ENCODE data around the gene FAM13C.

The FAM13C gene

DNA sequence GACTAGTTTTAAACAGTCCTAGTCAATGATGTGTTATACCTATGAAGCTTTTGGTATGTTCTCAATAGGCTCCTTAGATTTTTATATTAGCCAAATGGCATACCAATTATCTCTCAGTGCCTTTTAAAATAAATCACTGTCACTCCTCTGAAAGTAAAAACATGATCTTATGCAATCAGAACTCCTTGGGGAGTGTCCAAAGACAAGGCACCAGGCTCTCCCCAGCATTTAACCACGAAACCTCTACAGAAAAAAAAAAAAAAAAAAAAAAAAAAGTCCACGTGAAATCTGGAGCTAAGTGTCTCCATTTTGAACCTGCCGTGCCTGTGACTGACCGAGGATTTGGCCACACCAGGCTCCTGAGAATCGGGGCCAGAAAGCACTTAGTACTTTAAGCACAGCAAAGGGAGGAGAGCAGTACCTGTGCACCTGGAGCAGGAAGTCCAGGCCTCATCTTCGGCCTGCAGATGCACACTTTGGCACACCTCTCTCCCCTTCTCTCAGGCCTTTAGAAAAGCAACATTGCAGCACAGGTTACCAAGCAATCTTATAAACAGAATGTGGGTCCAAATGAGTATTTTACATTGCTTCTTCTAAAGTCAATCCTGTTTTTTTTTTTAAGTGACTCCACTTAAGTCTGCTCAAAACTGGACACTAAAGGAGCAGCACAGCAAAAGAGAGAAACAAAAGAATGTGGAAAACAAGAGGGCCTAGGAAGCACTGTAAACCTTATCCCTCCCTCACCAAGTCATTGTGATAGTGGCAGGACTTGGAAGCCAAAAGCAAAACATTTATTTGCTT is 1.5 kb downstream of the FAM13C start:
- peaks cover 52% of the 10 kb centered on the region for H3K27me3 Mint-ChIP-seq (ENCODE audit: low read depth, poor library complexity)
- H3K36me3 Mint-ChIP-seq (ENCODE audit: low read depth): no peaks in the 10 kb centered on the region
- H3K9me3 Mint-ChIP-seq: no peaks in the 10 kb centered on the region
- peaks cover 13% of the 10 kb centered on the region for H3K4me1 Mint-ChIP-seq
- TF ChIP-seq, protein P1, sequence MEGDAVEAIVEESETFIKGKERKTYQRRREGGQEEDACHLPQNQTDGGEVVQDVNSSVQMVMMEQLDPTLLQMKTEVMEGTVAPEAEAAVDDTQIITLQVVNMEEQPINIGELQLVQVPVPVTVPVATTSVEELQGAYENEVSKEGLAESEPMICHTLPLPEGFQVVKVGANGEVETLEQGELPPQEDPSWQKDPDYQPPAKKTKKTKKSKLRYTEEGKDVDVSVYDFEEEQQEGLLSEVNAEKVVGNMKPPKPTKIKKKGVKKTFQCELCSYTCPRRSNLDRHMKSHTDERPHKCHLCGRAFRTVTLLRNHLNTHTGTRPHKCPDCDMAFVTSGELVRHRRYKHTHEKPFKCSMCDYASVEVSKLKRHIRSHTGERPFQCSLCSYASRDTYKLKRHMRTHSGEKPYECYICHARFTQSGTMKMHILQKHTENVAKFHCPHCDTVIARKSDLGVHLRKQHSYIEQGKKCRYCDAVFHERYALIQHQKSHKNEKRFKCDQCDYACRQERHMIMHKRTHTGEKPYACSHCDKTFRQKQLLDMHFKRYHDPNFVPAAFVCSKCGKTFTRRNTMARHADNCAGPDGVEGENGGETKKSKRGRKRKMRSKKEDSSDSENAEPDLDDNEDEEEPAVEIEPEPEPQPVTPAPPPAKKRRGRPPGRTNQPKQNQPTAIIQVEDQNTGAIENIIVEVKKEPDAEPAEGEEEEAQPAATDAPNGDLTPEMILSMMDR (IDR thresholded peaks at IDR 0.05): no peak
- DNase-seq: no peak
- H3K4me3 Mint-ChIP-seq: no peak overlapping the region
- no peak overlapping the region for H3K27ac Mint-ChIP-seq

DNA sequence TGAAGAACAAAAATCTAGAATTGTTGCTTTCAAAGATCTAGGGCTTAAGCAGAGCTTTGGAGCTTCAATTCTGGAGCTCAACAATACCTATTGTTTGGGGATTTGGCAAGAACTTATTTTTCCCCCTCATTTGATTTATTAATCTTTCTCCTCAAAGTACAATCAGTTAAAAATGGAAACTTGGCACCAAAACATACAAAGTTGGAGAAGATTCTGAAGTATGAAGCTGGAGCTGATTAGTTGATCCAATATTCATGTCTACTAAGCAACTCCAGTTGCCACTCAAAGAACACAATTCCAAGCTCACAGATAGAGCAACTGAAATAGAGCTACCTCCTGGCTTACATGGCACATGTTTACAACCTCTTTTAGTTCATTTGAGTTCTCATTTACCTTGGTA is 3.8 kb downstream of the FAM13C start:
- TF ChIP-seq, protein P1 (IDR thresholded peaks at IDR 0.05): no peak
- Mint-ChIP-seq H3K27me3 (ENCODE audit: low read depth, poor library complexity) (peaks cover 35% of the 10 kb centered on the region), H3K36me3 (ENCODE audit: low read depth) (no peaks in the 10 kb centered on the region), H3K9me3 (no peaks in the 10 kb centered on the region), H3K4me3 (no peak overlapping the region), H3K4me1 (peaks cover 13% of the 10 kb centered on the region), H3K27ac (no peak overlapping the region)
- no peak for DNase-seq

DNA sequence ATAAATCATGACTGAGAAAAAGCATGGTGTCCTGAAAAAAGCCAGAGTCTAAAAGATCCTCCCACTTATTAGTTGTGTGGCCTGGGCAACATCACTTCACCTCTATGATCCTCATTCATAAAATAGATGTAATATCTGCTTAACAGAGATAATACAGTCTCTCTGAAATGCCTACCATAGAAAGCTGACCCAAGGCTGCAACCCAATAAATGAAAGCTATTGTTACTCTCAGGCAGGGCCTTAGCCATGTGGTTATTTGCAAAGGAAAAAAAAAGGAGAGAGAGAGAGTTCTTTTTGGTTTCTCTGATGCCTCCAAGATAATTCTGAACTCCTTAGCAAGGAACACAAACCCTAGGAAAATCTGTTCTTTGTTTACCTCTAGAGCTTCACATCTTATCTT is 7.9 kb downstream of the FAM13C start:
- Mint-ChIP-seq H3K4me3 (no peak overlapping the region), H3K36me3 (ENCODE audit: low read depth) (no peaks in the 10 kb centered on the region), H3K27me3 (ENCODE audit: low read depth, poor library complexity) (peaks cover 11% of the 10 kb centered on the region), H3K9me3 (no peaks in the 10 kb centered on the region), H3K4me1 (no peaks in the 10 kb centered on the region), H3K27ac (no peak overlapping the region)
- DNase-seq: no peak
- TF ChIP-seq, protein P1 (IDR thresholded peaks at IDR 0.05): no peak

DNA sequence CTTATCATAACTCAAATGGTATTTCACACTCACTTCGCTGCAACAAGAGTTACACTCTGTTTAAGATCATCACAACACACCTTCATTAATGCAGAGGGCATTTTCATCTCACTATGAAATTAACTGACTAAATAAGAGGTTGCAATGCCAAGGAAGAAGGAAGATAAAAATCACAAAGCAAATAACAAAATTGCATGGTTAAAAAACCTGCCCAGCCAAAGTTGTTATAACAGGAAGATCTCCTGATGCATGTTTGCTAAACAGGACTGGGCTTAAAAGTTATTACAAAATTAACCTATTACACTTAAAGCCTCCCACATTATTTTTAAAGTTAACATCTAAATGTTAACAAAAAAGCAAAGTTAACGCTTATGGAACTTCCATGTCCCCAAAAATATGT is 11.8 kb downstream of the FAM13C start:
- Mint-ChIP-seq H3K27me3 (ENCODE audit: low read depth, poor library complexity) (peaks cover 4% of the 10 kb centered on the region), H3K36me3 (ENCODE audit: low read depth) (no peaks in the 10 kb centered on the region), H3K4me1 (no peaks in the 10 kb centered on the region), H3K4me3 (no peak overlapping the region), H3K27ac (no peak overlapping the region), H3K9me3 (no peaks in the 10 kb centered on the region)
- no peak for DNase-seq
- TF ChIP-seq, protein P1 (IDR thresholded peaks at IDR 0.05): no peak

DNA sequence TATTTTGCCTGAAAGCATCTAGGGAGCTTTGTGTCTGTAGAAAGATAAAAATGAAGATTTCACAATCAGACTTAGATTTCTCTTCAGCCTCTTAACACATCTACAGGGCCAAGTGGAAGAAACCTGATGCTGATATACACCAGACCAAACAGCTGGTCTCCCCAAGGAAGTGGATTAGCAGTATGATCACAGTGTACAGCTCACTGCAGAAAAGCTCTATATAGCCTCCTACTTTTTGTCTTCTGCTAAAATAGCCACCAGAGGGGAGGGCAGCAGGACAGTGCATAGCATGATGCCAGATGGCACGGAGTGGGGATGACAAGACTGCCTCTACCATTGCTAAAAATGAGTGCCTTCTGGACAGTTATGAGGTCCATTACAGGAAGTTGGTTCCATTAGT is 16.0 kb downstream of the FAM13C start:
- Mint-ChIP-seq H3K9me3 (peaks cover 6% of the 10 kb centered on the region), H3K4me1 (no peaks in the 10 kb centered on the region), H3K36me3 (ENCODE audit: low read depth) (no peaks in the 10 kb centered on the region), H3K27ac (no peak overlapping the region), H3K4me3 (no peak overlapping the region), H3K27me3 (ENCODE audit: low read depth, poor library complexity) (peaks cover 4% of the 10 kb centered on the region)
- TF ChIP-seq, protein P1 (IDR thresholded peaks at IDR 0.05): no peak
- DNase-seq: no peak

DNA sequence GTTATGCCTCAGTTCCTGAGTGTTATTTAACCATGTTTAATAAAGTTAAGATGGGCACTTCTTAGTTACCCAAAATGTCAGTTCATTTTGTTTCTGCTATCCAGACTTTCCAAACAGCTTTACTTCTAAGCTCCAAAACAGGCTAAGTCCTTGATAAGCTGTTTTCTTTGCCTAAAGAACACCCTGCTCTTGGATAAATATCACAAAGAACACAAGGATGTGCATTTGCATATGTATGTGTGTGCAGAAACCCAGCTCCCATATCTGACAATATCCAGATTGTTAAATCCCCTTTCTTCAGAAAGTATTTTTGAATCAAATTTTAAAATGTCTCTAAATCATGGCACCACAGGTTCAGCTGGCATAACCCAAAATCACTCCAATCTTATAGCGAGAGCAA is 19.6 kb downstream of the FAM13C start:
- Mint-ChIP-seq H3K27me3 (ENCODE audit: low read depth, poor library complexity) (no peaks in the 10 kb centered on the region), H3K4me1 (no peaks in the 10 kb centered on the region), H3K36me3 (ENCODE audit: low read depth) (no peaks in the 10 kb centered on the region), H3K9me3 (peaks cover 6% of the 10 kb centered on the region), H3K27ac (no peak overlapping the region), H3K4me3 (no peak overlapping the region)
- TF ChIP-seq, protein P1 (IDR thresholded peaks at IDR 0.05): no peak
- DNase-seq: no peak

Measured in nephron progenitor cell (in vitro differentiated cells).